Esophagus squamous epithelium (tissue), 4 donors: Measurements from ENCODE around the gene PPFIBP1.

ENCODE experiments used
- CTCF ChIP-seq, 6 experiments: fragments of 450-650 bp in 4 of 6; fragments of 200-600 bp in 2 of 6; sonication (generic) in 2 of 6; IDR thresholded peaks; one replicate each; pipeline ENCODE4 v1.5.1; 2016 to 2019; ENCODE audit warnings: antibody characterized with exemption in 6 of 6, mild to moderate bottlenecking in 4 of 6, moderate library complexity in 4 of 6
- POLR2A ChIP-seq, 4 donors: fragments of 450-650 bp; IDR thresholded peaks; one replicate each; pipeline ENCODE4 v1.6.1; 2017; ENCODE audit warnings: antibody characterized with exemption in 4 of 4, mild to moderate bottlenecking in 4 of 4, moderate library complexity in 3 of 4

GRCh38 chr12:27623645-27624044 lies 99.6 kb downstream of the PPFIBP1 start:
- TF ChIP-seq CTCF (IDR thresholded peaks at IDR 0.05): no peak
- no peak for TF ChIP-seq POLR2A (IDR thresholded peaks at IDR 0.05)
